ENCODE measurements around the gene NPFFR2.

Gene NPFFR2

GRCh38 chr4:72031868-72032608 is at the start of gene NPFFR2:
Gene NPFFR2 (plus strand): TSS chr4:72032000. CDS start chr4:72128592, 96,592 bp downstream.
- Histone ChIP-seq H3F3A (ENCODE audit: insufficient read depth, low read length) (no peaks in the 10 kb centered on the region), H3K9ac (ENCODE audit: low read length) (no peak within 1 kb of the TSS), H3K4me1 (ENCODE audit: low read length) (no peaks in the 10 kb centered on the region), H3K36me3 (replicated peaks; ENCODE audit: insufficient read depth, low read length) (no peaks in the 10 kb centered on the region), H3K4me3 (ENCODE audit: low read length) (no peak within 1 kb of the TSS), H3K9me3 (replicated peaks; ENCODE audit: insufficient read depth, low read length) (no peaks in the 10 kb centered on the region), H3K27me3 (replicated peaks; ENCODE audit: insufficient read depth, low read length) (no peaks in the 10 kb centered on the region), H2AFZ (ENCODE audit: low read length) (no peak within 1 kb of the TSS), H3K79me2 (ENCODE audit: low read length) (no peaks in the 10 kb centered on the region), H3K27ac (ENCODE audit: low read length) (no peak within 1 kb of the TSS), H3K4me2 (ENCODE audit: low read depth, low read length) (no peak within 1 kb of the TSS), H3K9me2 (replicated peaks; ENCODE audit: insufficient read depth, low read length) (no peaks in the 10 kb centered on the region), H4K20me1 (ENCODE audit: insufficient read depth, low read length) (no peaks in the 10 kb centered on the region)
- TF ChIP-seq CTCF (IDR thresholded peaks at IDR 0.05; ENCODE audit: low read length) (no peak), EZH2 (optimal IDR thresholded peaks at IDR 0.05; ENCODE audit: low read depth, low read length) (no peak), EZH2phosphoT487 (IDR thresholded peaks at IDR 0.05; ENCODE audit: low read length) (no peak)
- DNase-seq: no peak

- Histone ChIP-seq H3K27ac (ENCODE audit: low read length) (no peak overlapping the region), H3K9me3 (replicated peaks; ENCODE audit: insufficient read depth, low read length) (no peaks in the 10 kb centered on the region), H3K4me1 (ENCODE audit: low read length) (no peaks in the 10 kb centered on the region), H2AFZ (ENCODE audit: low read length) (no peak overlapping the region), H3K27me3 (replicated peaks; ENCODE audit: insufficient read depth, low read length) (no peaks in the 10 kb centered on the region), H3K9me2 (replicated peaks; ENCODE audit: insufficient read depth, low read length) (no peaks in the 10 kb centered on the region), H3K79me2 (ENCODE audit: low read length) (no peaks in the 10 kb centered on the region), H3K4me3 (ENCODE audit: low read length) (no peak overlapping the region), H4K20me1 (ENCODE audit: insufficient read depth, low read length) (no peaks in the 10 kb centered on the region), H3K4me2 (ENCODE audit: low read depth, low read length) (no peak overlapping the region), H3K9ac (ENCODE audit: low read length) (no peak overlapping the region), H3F3A (ENCODE audit: insufficient read depth, low read length) (no peaks in the 10 kb centered on the region), H3K36me3 (replicated peaks; ENCODE audit: insufficient read depth, low read length) (no peaks in the 10 kb centered on the region)
- peak; percentile 14 for DNase-seq
- no peak for TF ChIP-seq EZH2phosphoT487 (IDR thresholded peaks at IDR 0.05; ENCODE audit: low read length)
- no peak for TF ChIP-seq CTCF (IDR thresholded peaks at IDR 0.05; ENCODE audit: low read length)
- no peak for TF ChIP-seq EZH2 (optimal IDR thresholded peaks at IDR 0.05; ENCODE audit: low read depth, low read length)
Measured at GRCh38 chr4:71992571-71993312, 39.1 kb upstream of the NPFFR2 start.

GRCh38 chr4:71994559-71994958 is 37.2 kb upstream of the NPFFR2 start:
- Histone ChIP-seq H3K27me3 (replicated peaks; ENCODE audit: insufficient read depth, low read length) (no peaks in the 10 kb centered on the region), H3K9ac (ENCODE audit: low read length) (no peak overlapping the region), H3K4me3 (ENCODE audit: low read length) (no peak overlapping the region), H3K4me2 (ENCODE audit: low read depth, low read length) (no peak overlapping the region), H3F3A (ENCODE audit: insufficient read depth, low read length) (no peaks in the 10 kb centered on the region), H3K9me3 (replicated peaks; ENCODE audit: insufficient read depth, low read length) (no peaks in the 10 kb centered on the region), H2AFZ (ENCODE audit: low read length) (no peak overlapping the region), H3K79me2 (ENCODE audit: low read length) (no peaks in the 10 kb centered on the region), H3K9me2 (replicated peaks; ENCODE audit: insufficient read depth, low read length) (no peaks in the 10 kb centered on the region), H3K4me1 (ENCODE audit: low read length) (no peaks in the 10 kb centered on the region), H4K20me1 (ENCODE audit: insufficient read depth, low read length) (no peaks in the 10 kb centered on the region), H3K27ac (ENCODE audit: low read length) (no peak overlapping the region), H3K36me3 (replicated peaks; ENCODE audit: insufficient read depth, low read length) (no peaks in the 10 kb centered on the region)
- TF ChIP-seq EZH2 (optimal IDR thresholded peaks at IDR 0.05; ENCODE audit: low read depth, low read length) (no peak), CTCF (IDR thresholded peaks at IDR 0.05; ENCODE audit: low read length) (no peak), EZH2phosphoT487 (IDR thresholded peaks at IDR 0.05; ENCODE audit: low read length) (no peak)
- DNase-seq: no peak

All from MM.1S (cell line).